GM12875 (cell line): Measurements from ENCODE around the gene DYNC2I2.

Source experiments
- H3K4me3 ChIP-seq: one replicate; pipeline ENCODE4 v1.5.1; 2011; ENCODE audit warnings: low read depth, low read length, control low read depth
- TF ChIP-seq, protein P1 (sequence below): IDR thresholded peaks from 2 replicates; pipeline ENCODE4 v1.5.1; 2011; ENCODE audit warnings: low read depth, mild to moderate bottlenecking, control low read depth, inconsistent platforms, low read length, moderate library complexity, borderline replicate concordance; ENCODE audit not compliant: insufficient read depth

DYNC2I2 gene

GRCh38 chr9:128629852-128630545, 26.6 kb downstream of the DYNC2I2 start:
- no peak overlapping the region for H3K4me3 ChIP-seq
- TF ChIP-seq, protein P1, sequence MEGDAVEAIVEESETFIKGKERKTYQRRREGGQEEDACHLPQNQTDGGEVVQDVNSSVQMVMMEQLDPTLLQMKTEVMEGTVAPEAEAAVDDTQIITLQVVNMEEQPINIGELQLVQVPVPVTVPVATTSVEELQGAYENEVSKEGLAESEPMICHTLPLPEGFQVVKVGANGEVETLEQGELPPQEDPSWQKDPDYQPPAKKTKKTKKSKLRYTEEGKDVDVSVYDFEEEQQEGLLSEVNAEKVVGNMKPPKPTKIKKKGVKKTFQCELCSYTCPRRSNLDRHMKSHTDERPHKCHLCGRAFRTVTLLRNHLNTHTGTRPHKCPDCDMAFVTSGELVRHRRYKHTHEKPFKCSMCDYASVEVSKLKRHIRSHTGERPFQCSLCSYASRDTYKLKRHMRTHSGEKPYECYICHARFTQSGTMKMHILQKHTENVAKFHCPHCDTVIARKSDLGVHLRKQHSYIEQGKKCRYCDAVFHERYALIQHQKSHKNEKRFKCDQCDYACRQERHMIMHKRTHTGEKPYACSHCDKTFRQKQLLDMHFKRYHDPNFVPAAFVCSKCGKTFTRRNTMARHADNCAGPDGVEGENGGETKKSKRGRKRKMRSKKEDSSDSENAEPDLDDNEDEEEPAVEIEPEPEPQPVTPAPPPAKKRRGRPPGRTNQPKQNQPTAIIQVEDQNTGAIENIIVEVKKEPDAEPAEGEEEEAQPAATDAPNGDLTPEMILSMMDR = no peak

GRCh38 chr9:128629136-128629535, 27.5 kb downstream of the DYNC2I2 start:
- no peak overlapping the region for H3K4me3 ChIP-seq
- TF ChIP-seq, protein P1 = no peak

DNA sequence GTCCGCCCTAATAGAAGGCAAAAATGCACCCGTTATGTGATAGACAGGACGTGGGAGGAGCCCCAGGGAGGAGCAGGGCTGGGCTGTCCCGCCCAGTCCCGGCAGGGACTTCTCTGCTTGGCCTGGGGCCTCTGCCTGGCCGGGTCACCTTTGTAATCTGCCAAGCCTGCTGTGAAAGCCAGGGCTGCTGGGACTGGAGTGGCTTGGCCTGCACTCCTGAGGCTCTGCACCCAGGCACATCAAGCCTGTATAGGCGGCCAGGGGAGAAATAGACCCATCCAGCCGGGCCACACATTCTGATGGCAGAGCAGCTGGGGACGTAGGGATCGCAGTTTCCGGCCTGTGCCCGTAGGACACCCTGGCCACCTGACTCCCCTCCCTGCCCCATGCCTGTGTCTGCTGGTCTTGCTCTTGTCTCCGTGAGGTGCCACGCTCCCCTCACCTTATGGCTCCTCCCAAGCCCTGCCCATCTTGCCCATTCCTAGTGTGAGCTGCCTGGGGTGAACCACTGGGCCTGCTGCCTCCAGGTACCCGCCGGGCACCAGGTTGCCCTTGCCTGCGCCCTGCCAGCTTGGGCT, 28.1 kb downstream of the DYNC2I2 start:
- TF ChIP-seq, protein P1 = no peak
- no peak overlapping the region for H3K4me3 ChIP-seq

GRCh38 chr9:128627906-128628305, 28.7 kb downstream of the DYNC2I2 start:
- H3K4me3 ChIP-seq = no peak overlapping the region
- TF ChIP-seq, protein P1 = no peak

DNA sequence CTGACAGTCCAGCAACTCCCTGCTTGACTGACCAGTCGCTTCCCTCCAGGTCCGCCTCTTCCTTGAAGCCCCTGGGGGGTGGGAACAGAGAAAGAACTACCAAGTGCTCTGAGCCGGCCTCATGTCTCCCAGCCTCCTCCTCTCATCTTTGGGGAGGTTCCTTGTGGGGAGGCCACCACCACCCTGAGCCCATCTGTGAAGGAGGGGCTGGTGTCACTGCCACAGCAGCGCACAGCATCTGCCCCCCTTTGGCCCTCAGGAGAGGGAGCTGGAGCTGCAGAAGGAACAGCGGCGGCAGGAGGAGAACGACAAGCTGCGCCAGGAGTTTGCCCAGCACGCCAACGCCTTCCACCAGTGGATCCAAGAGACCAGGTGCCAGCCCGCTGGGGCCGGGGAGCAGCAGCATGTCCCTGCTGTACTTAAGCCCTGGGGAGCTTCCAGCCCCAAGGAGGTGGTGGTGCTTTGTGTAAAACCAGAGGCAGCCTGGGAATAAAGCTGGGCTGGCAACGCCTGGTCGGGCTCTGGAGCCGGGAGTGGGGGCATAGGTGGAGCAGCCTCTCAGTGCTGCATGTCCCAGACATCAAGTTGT, 29.4 kb downstream of the DYNC2I2 start:
- TF ChIP-seq, protein P1 = no peak
- H3K4me3 ChIP-seq = no peak overlapping the region

DNA sequence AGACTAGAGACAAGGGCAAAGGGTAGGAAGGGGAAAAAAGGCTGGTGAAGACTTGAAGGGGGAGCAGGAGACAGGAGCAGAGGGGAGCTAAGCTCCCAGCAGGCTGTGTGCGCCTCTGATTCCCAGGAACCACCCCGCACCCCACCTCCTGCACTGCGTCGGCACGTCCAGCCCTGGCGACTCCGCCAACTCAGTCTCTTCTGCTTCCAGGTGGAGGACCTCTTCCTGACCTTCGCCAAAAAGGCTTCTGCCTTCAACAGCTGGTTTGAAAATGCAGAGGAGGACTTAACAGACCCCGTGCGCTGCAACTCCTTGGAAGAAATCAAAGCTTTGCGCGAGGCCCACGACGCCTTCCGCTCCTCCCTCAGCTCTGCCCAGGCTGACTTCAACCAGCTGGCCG, 30.5 kb downstream of the DYNC2I2 start:
- TF ChIP-seq, protein P1 = no peak
- no peak overlapping the region for H3K4me3 ChIP-seq
